Activated CD8-positive, alpha-beta memory T cell treated with anti-CD3 and anti-CD28 coated beads for 36 hours (primary cell): ENCODE results near the gene TNFRSF14. TPM values are rescaled to one million over a fixed set of nuclear protein-coding genes. Genes with fewer than 3 reads are reported as not detected.
"Not testable (repeated sequence)": the region's sequence is repeated elsewhere in the genome, so short reads cannot be mapped to it uniquely, and the experiment has no call there.

ENCODE experiments used
- CTCF ChIA-PET: fragments of 350-600 bp; sonication (Branson Sonifier 250); formaldehyde crosslinking; loops from one replicate; lab custom pipeline; 2021; ENCODE audit warnings: antibody characterized with exemption; lab: Charles Lee
- POLR2A ChIA-PET: fragments of 350-600 bp; sonication (Branson Sonifier 250); formaldehyde crosslinking; loops from one replicate; lab custom pipeline; 2021; ENCODE audit warnings: antibody characterized with exemption; lab: Charles Lee
- total RNA-seq, 2 experiments: library from RNA; stranded (reverse); gene quantifications; one replicate each; pipeline ENCODE4 v1.2.3, GENCODE V29; 2021

The TNFRSF14 gene
- total RNA-seq, 2 experiments from 2014 or later = 141 to 153 TPM

DNA sequence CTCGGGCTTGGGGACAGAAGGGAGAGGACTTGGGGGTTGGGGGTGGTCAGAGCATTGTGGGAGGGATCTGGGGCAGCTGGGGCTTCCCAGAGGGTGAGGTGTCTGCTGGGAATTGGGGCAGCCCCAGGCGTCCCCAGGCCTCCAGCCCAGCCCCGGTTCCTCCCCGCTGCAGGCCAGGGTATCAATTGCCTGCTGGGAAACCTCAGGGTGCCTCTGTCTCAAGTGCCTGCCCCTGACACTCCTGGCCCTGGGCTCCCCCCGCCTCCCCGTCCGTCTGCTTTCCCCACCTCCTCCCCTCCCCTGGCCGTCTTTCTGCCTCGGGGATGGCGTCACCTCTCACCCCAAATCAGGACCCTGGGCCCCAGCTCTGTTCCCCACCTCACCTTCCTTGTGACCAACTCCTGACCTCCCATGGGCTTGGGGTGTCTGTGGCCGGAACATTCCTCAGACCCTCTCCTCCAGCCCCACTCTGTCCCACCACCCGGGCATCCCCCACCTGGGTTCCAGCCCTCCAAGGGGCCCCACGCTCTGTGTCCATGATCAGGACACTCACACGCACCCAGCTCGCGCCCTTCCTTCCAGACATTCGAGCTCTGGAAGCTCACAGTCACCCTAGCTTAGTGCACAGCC, 12.1 kb downstream of the TNFRSF14 start:
- CTCF ChIA-PET, POLR2A ChIA-PET: not testable (repeated sequence)

DNA sequence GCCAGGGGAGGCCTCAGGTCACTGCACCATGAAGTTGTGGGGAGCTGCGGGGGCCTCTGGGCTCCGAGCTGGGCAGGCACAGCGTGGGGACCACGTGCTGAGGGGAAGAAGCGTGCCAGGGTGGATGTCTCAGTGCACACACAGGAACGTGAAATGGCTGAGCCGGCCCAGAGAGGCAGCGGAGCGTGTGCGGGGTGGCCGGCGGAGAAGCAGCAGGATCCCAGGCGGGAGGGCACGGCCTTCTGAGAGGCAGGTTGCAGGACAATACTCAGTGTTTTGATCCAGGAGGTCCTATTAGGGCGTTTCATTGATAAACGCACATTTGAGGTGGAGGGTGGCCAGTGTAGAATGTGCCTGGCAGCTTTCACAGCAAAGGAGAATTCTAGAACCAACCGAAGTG, 12.9 kb downstream of the TNFRSF14 start:
- ChIA-PET POLR2A (no interaction called here), CTCF (no interaction called here)

DNA sequence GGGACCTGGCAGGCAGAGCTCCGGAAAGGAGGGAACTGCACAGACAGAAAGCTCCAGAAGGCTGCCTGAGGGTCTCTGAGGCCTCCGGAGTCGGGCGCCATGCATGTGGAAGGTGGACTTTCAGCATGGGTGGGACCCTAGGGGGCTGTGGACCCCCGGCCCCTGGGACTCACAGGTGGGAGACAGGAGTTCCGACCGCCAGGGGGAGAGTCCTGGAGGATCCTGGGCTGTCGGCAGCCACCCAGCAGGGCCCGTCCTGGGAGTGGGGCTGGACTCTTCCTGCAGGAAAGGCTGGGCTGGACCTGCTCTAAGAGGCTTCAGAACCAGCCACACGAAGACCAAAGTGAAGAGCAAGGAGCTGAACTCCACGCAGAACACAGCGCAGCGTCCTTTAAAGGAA, 13.5 kb downstream of the TNFRSF14 start:
- CTCF ChIA-PET = not testable (repeated sequence)

DNA sequence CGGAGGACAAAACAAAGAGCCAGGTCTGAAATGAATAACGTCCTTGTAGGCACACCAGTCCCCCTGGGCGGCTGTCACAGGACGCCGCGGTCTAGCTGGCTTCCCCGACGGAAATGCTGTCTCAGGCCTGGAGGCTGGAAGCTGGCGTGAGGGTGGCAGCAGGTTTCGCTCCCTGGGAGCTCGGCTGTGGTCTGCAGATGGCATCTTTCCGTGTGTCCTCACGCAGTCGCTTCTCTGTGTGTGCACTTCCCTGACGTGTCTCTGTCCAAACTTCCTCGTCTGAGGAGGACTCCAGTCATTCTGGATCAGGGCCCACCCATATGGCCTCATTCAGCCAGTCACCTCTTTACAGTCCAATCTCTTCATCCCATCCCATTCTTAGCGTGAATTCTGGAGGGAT, 14.2 kb downstream of the TNFRSF14 start:
- CTCF ChIA-PET = no interaction called here

More for the DNA sequence above, 13.5 kb downstream of the TNFRSF14 start:
- POLR2A ChIA-PET = not testable (repeated sequence)

DNA sequence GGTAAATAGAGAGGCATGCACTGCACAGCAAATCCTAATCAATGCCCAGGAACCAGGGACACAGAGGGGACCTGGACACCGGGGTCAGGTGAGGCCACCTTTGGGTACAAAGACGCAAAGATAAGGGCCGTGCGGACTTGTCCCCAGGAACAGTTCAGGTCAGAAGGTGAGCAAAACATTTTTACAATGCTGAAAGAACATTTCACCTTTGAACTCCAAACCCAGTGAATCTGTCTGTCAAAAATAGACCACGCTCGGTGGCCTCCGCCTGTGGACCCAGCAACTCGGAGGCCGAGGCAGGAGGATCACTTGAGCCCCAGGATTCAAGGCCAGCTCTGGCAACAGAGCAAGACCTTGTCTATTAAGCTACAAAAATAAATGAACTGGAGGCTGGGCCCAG, 15.2 kb downstream of the TNFRSF14 start:
- CTCF ChIA-PET = interaction anchor here (1.0 kb wide), 1 partner anchor 11 kb away, joined by 5 read pairs; no protein-coding TSS in a partner anchor
- POLR2A ChIA-PET = interaction anchor here (1.0 kb wide), 1 partner anchor 15 kb away, joined by 4 read pairs; the partner anchor contains the start of gene TNFRSF14

More for the DNA sequence above, 14.2 kb downstream of the TNFRSF14 start:
- POLR2A ChIA-PET = no interaction called here

DNA sequence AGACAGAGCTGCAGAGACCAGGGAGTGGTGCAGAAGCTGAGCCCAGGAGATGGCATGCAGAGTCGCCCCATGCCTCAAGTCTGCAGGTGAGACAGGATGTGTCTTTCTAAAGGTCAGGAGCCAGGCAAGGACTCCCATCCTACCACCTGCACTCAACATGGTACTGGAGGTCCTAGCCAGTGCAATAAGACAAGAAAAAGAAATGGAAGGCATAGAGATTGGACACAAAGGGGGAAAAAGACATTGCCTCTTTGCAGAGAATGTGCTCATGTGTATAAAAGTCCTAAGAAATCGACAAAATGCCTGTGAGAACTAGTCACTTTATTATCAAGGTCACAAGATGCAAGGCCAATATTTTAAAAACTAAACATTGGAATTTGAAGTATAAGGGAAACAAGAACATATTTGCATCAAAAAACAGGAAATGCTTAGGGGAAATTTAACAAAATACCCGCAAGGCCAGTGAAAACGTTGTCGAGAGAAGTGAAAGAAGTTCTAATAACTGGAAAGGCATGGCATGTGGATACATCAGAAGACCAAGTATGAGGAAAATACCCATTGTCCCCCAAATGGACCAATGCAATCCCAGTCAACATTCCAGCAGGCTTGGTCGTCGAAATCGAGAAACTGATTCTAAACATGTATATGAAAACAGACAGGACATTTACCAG, 17.2 kb downstream of the TNFRSF14 start:
- CTCF ChIA-PET = no interaction called here
- POLR2A ChIA-PET = no interaction called here

DNA sequence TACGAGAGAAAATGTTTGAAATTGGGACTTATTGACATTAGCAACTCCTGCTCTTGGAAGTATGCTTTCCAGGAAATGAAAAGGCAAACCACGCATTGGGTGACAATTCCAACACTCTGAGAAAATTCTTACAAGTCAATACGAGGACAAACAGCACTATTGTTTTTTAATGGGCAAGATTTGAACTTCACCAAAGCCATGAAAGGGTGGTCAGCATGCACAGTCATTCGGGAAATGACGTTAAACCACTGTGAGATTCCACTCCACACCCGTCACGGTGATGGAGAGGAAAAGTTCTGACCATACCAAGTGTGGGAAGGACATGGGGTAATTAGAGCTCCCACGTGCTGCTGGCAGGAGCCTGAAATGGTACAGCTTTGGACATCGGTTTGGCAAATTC, 18.2 kb downstream of the TNFRSF14 start:
- CTCF ChIA-PET = no interaction called here
- POLR2A ChIA-PET = no interaction called here

DNA sequence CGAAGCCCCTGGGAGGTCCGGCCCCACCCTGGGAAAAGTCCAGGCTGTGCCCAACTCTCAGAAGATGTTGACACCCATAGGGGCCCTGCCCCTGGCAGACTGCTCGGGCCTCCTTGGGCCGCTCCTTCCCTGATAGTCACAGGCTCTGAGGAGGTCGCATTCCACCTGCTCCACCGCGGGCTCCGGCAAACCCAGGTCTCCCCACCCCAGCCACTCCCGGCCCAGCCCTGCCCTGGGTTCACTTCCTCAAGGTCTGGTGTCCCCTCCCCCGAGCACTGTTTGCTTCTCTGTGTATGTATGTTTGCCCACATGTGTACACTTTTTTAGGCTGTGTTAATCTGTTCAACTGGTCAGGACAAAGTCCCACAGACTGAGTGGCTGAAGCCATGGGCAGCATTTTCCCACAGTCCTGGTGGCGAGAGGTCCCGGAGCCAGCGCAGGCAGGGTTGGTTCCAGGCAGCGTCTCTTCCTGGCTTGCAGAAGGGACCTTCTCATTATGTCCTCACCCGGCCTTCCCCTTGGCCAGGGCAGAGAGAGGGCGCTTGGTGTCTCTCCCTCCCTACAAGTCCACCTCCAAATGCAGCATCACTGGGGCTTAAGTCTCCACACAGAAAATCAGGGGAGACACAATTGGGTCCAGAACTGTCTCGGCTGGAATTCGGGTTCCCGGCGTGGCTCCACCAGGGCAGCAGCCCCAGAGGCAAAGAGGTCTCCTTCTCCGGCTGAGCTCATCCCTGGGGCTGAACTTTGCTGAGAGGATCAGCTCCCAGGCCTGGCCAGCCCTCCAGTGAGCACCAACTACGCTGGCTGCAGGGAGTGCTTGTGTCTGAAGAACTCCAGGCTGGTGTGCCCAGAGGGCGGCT, 19.9 kb downstream of the TNFRSF14 start:
- ChIA-PET CTCF (no interaction called here), POLR2A (no interaction called here)

DNA sequence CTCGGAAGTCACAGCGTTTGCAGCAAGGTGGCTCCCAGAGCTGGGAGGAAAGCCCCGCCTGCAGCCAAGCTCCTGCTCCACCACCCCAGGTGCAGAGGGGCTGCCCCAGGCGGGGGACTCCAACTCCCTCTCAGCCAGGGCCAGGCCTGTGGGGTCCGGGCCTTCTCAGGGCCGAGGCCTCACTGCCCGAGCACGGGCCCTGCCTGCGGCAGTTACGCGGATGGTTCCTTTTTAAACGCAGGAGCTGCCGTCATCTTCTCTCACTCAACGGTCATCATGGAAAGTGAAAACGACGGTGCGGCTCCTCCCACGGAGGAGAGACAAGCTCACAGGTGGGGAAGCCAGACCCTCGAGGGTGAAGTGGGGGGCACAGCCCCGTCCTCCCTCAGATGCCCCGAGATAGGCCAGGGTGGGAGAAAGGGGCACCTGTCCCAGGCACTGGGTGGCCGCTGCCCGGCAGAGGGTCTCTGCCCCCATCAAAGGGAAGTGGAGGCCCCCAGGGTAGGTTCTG, 21.4 kb downstream of the TNFRSF14 start:
- POLR2A ChIA-PET = interaction anchor here (1.1 to 2.2 kb wide), 5 partner anchors 8 to 30 kb away, joined by 3 to 31 read pairs (median 7); partner anchors contain the start of gene TNFRSF14

DNA sequence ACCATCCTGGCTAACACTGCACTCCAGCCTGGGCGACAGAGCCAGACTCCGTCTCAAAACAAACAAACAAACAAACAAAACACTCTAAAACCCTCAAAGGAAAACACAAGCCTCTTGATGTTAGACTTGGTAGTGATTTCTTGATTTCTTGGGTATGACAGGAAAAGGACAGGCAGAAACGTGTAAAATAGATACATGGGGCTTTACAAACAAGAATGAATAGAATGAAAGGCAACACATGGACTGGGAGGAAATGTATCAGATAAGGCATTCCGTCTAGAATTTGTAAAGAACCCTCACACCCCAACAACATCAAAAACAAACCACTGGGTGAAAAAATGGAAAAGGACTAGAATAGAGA, 22.6 kb downstream of the TNFRSF14 start:
- CTCF ChIA-PET = interaction anchor here (1.3 to 2.3 kb wide), 5 partner anchors 17 to 384 kb away, joined by 3 to 10 read pairs (median 8); partner anchors contain the start of genes FAAP20 and TNFRSF14
- POLR2A ChIA-PET = interaction anchor here (1.5 to 2.2 kb wide), 3 partner anchors 17 to 31 kb away, joined by 7 to 31 read pairs (median 7); partner anchors contain the start of gene TNFRSF14

More for the DNA sequence above, 21.4 kb downstream of the TNFRSF14 start:
- CTCF ChIA-PET = interaction anchor here (1.3 to 2.3 kb wide), 5 partner anchors 16 to 383 kb away, joined by 3 to 10 read pairs (median 8); partner anchors contain the start of genes FAAP20 and TNFRSF14

DNA sequence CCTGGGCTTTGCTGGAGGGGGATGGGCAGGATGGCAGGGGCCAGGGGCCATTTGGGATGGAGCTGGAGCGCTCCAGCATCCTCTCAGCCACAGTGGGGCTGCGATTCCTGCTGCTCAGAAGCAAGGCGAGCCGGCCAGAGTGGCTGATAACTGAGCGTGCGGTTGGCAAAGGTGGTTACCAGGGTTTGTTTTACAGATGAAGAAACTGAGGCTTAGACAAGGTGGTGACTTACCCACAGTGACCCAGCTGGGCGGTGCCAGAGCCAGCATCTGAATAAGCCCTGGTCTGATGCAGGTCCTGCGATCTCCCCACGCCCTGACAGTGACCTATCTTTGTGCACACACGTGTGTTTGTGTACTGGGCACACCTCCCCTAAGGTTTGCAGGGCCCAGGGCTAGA, 24.5 kb downstream of the TNFRSF14 start:
- CTCF ChIA-PET = interaction anchor here (0.6 to 1.7 kb wide), 2 partner anchors 25 to 205 kb away, joined by 4 to 7 read pairs; partner anchors contain the start of gene TNFRSF14
- POLR2A ChIA-PET = no interaction called here

DNA sequence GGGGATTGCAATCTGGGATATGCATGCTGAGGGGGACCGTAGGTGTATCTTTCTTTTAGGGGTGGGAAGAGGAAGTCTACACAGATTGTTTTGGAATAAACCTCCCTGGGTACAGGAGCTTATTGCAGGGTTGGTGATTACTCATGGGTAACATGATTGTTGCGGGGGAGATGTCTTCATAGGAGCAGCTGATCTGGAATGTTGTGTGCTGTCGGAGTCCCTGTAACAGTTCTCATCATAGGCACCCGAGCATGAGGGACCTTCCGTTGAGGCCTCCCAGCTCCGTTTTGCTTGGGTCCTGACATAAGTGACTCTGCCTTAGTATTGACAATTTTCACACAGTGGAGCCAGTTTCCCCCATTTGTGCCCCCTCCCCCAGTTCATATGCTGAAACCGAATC, 26.2 kb downstream of the TNFRSF14 start:
- POLR2A ChIA-PET = interaction anchor here (6.1 kb wide), 1 partner anchor 25 kb away, joined by 60 read pairs; the partner anchor contains the start of gene TNFRSF14
- CTCF ChIA-PET = interaction anchor here (1.1 to 4.1 kb wide), 2 partner anchors 27 to 35 kb away, joined by 3 to 20 read pairs; partner anchors contain the start of gene TNFRSF14

DNA sequence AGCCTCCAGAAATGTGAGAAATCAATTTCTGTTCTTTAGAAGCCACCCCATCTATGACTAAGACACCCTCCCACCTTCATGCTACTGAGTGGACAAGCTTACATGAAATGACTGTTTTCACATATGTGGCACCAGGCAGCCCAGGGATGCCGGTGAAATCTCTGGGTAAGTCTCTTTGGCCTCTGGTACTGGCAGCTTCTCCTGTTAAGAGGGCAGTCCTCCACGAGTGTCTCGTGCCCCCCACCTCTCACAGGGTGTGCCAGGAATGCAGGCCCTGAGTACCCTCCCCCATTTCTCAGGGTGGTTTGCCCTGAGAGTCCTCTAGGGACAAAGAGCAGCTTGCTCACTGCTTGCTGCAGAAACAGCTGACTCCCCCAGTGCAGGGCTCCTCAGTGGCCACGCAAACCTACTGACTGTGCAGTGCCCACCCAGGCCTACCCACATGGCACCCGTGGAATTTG, 27.2 kb downstream of the TNFRSF14 start:
- POLR2A ChIA-PET = interaction anchor here (1.5 to 6.1 kb wide), 3 partner anchors 22 to 37 kb away, joined by 4 to 60 read pairs (median 5); partner anchors contain the start of gene TNFRSF14

DNA sequence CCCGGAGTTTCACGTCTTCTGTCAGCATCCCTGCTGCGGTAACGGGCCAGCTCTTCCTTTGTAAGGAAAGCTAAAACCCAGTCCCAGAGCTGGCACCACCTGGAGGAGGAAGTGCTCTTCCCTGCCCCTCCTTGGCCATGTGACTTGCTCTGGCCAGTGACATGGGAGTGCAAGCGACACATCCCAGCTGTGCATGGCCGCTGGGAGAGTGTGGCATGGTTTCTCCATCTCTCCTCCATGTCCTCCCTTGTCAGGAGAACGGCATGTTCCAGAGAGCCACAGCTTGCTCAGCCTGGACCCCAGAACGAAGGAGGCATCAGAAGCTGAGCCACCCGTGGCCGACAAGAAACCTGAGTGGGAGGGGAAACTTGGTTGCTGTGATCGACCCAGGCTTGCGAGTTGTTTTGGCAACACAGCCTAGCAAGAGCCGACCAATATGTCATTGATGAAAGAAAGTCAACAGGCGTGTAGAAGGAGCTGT, 27.7 kb downstream of the TNFRSF14 start:
- POLR2A ChIA-PET = interaction anchor here (0.7 to 6.1 kb wide), 7 partner anchors 22 to 171 kb away, joined by 3 to 60 read pairs (median 6); partner anchors contain the start of genes PANK4, PEX10 and TNFRSF14
- CTCF ChIA-PET = interaction anchor here (0.7 to 4.1 kb wide), 5 partner anchors 22 to 168 kb away, joined by 3 to 20 read pairs (median 7); partner anchors contain the start of gene TNFRSF14

More for the DNA sequence above, 27.2 kb downstream of the TNFRSF14 start:
- CTCF ChIA-PET = interaction anchor here (0.7 to 4.1 kb wide), 4 partner anchors 22 to 36 kb away, joined by 3 to 20 read pairs (median 3); partner anchors contain the start of gene TNFRSF14

DNA sequence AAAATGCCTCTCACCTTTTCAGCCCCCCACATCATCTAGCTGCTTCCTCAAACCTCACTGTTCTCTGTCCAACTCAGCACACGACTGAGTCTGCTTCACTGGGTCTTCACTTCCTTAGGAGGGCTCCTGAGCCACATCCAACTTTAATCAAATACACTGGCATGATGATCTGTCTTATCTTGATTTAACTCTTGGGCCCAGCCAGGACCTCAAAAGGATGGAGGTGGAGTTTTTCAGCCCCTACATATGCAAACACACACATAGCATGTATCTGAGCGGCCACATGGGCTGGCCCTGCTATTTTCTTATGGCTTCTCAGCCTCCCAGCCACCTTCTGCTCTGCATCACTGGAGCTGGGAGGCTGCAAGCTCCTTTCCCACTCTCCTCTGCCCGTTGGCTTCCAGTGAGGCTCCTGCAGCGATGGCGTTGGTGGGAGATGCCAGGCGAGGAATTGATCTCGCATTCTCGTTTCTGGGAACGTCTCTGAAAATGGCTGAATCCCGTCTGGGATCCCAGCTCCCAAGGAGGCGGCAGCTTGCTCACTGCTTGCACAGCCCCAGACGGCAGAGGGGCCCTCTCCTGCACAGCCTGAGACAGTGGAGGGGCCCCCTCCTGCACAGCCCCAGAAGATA, 28.6 kb downstream of the TNFRSF14 start:
- CTCF ChIA-PET = interaction anchor here (1.1 to 4.1 kb wide), 4 partner anchors 23 to 169 kb away, joined by 3 to 20 read pairs (median 12); partner anchors contain the start of gene TNFRSF14
- POLR2A ChIA-PET = interaction anchor here (0.6 to 6.1 kb wide), 9 partner anchors 8 to 1218 kb away, joined by 3 to 60 read pairs (median 7); partner anchors contain the start of genes PANK4, PEX10 and TNFRSF14

DNA sequence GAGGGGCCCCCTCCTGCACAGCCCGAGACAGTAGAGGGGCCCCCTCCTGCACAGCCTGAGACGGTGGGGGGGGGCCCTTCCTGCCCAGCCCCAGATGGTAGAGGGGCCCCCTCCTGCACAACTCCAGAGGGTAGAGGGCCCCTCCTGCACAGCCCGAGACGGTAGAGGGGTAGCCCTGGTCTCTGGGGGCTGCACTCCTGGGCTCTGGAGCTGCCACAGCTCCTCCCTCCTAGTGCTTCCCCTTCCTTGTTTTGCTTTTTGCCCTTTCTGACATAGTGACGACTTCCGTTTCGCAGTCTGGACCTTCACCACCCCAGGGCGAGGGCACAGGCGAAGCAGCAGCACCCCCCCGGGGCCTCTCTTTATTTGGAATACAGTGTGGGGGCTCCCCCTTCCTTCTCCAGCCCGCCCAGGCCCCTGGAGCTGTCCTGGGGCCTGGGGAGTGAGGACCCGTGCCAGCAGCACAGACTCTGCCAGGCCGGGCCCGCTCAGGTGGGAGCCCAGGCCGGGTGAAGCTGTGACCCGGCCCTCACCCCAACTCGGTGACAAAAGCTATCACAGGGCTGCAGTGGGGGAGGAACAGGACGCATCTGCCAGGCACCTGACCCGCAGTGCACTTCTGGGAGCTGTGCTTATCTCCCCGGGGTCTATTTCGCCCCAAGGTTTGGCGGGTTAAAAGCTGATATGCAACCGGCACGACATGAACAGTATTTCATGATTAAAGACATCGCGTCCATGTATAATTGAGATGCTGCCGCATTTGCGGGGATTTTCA, 29.3 kb downstream of the TNFRSF14 start:
- ChIA-PET CTCF (interaction anchor here (1.1 to 4.1 kb wide), 6 partner anchors 30 to 172 kb away, joined by 3 to 20 read pairs (median 7); partner anchors contain the start of genes PANK4 and TNFRSF14), POLR2A (interaction anchor here (0.8 to 6.1 kb wide), 7 partner anchors 8 to 330 kb away, joined by 3 to 60 read pairs (median 9); partner anchors contain the start of genes PANK4, PEX10 and TNFRSF14)
